CD4-positive, alpha-beta memory T cell (primary cell): ENCODE measurements around the gene DPM2. TPM values are rescaled to one million over a fixed set of nuclear protein-coding genes. Genes with fewer than 3 reads are reported as not detected.
A peak's percentile ranks its signal among the peaks of the same experiment; 100 is the strongest.

Experiments used
- CTCF ChIA-PET: fragments of 350-600 bp; sonication (Branson Sonifier 250); formaldehyde crosslinking; loops from one replicate; lab custom pipeline; 2021; ENCODE audit warnings: inconsistent platforms; ENCODE audit not compliant: partially characterized antibody; lab: Charles Lee
- POLR2A ChIA-PET: fragments of 350-600 bp; sonication (Branson Sonifier 250); formaldehyde crosslinking; loops from one replicate; lab custom pipeline; 2021; ENCODE audit not compliant: partially characterized antibody; lab: Charles Lee
- DNase-seq, 5 donors: peaks; one replicate each; pipeline versions ENCODE4 v3.0.0 to v3.0.0-alpha.2; 2020 to 2022; ENCODE audit warnings: mixed read lengths in 1 of 5
- H3K27ac ChIP-seq: one replicate; pipeline ENCODE4 v1.7.0; 2013; ENCODE audit warnings: low read depth, low read length
- H3K27me3 ChIP-seq: 2 replicates; pipeline ENCODE4 v1.7.0; 2013; ENCODE audit warnings: mild to moderate bottlenecking, low read length, moderate library complexity; ENCODE audit not compliant: insufficient read depth
- H3K36me3 ChIP-seq: 2 replicates; pipeline ENCODE4 v1.7.0; 2013; ENCODE audit warnings: mild to moderate bottlenecking, low read length, moderate library complexity; ENCODE audit not compliant: insufficient read depth
- H3K4me1 ChIP-seq: 2 replicates; pipeline ENCODE4 v1.7.0; 2013; ENCODE audit warnings: mild to moderate bottlenecking, low read length, moderate library complexity; ENCODE audit not compliant: insufficient read depth
- H3K4me3 ChIP-seq, 2 donors: one replicate each; pipeline ENCODE4 v1.7.0; 2013; ENCODE audit warnings: low read length in 2 of 2, mild to moderate bottlenecking in 1 of 2
- H3K9me3 ChIP-seq, 2 donors: one replicate each; pipeline ENCODE4 v1.7.0; 2013; ENCODE audit warnings: low read length in 2 of 2, control low read depth in 1 of 2; ENCODE audit not compliant: control insufficient read depth in 1 of 2
- H3K27ac Mint-ChIP-seq, 7 donors: one replicate each; pipeline ENCODE4 v1.8.0; 2020 to 2021; ENCODE audit warnings: mixed read lengths in 7 of 7, mild to moderate bottlenecking in 6 of 7, inconsistent platforms in 3 of 7, moderate library complexity in 3 of 7
- H3K27me3 Mint-ChIP-seq, 2 donors: one replicate each; pipeline ENCODE4 v1.8.0; 2020 to 2021; ENCODE audit warnings: mixed read lengths in 2 of 2
- H3K36me3 Mint-ChIP-seq, 2 donors: one replicate each; pipeline ENCODE4 v1.8.0; 2020 to 2021; ENCODE audit warnings: mixed read lengths in 2 of 2, inconsistent platforms in 1 of 2, mild to moderate bottlenecking in 1 of 2
- H3K4me1 Mint-ChIP-seq, 4 donors: one replicate each; pipeline ENCODE4 v1.8.0; 2020 to 2021; ENCODE audit warnings: mixed read lengths in 4 of 4, mild to moderate bottlenecking in 1 of 4
- H3K4me3 Mint-ChIP-seq, 8 donors: one replicate each; pipeline ENCODE4 v1.8.0; 2020 to 2021; ENCODE audit warnings: mixed read lengths in 8 of 8, mild to moderate bottlenecking in 7 of 8, moderate library complexity in 6 of 8, inconsistent platforms in 3 of 8
- H3K9me3 Mint-ChIP-seq, 8 donors: one replicate each; pipeline ENCODE4 v1.8.0; 2020 to 2021; ENCODE audit warnings: mixed read lengths in 8 of 8, mild to moderate bottlenecking in 5 of 8, inconsistent platforms in 3 of 8, moderate library complexity in 1 of 8
- intact Hi-C: fragments of 100-400 bp; cut with micrococcal nuclease; formaldehyde crosslinking; loops from one replicate; pipeline ENCODE4 v1.15.1; 2023
- polyA plus RNA-seq, 2 donors: library from polyadenylated mRNA; unstranded; fragments of 300-500 nt; fragmentation: Illumina TruSeq; gene quantifications; one replicate each; pipeline ENCODE4 v1.2.3, GENCODE V29; 2021
- total RNA-seq, 2 experiments: library from RNA; stranded (reverse); gene quantifications; one replicate each; pipeline ENCODE4 v1.2.3, GENCODE V29; 2021

Gene DPM2
- total and polyA plus RNA-seq, 4 experiments from 2014 or later: 37.0 to 43.1 (median 40.3) TPM

- Mint-ChIP-seq H3K9me3 (peaks cover 0 to 5% (median 0%) of the 10 kb centered on the region in 8 donors), H3K4me3 (peak overlapping the region in 3 of 8 donors; percentile 20 to 43 (median 24)), H3K27ac (peak overlapping the region in 2 of 7 donors; percentile 46 to 72), H3K4me1 (peaks cover 8 to 25% (median 17%) of the 10 kb centered on the region in 4 donors), H3K36me3 (no peaks in the 10 kb centered on the region), H3K27me3 (peaks cover 2 to 3% of the 10 kb centered on the region in 2 donors)
- H3K9me3 ChIP-seq: no peaks in the 10 kb centered on the region
- H3K27ac ChIP-seq: no peak overlapping the region
- H3K4me3 ChIP-seq: no peak overlapping the region
- ChIA-PET POLR2A (interaction anchor here (2.1 kb wide), 1 partner anchor 8 kb away, joined by 6 read pairs; the partner anchor contains the start of gene ST6GALNAC4), CTCF (interaction anchor here (0.7 to 6.7 kb wide), 6 partner anchors 9 to 421 kb away, joined by 3 to 68 read pairs (median 5); partner anchors contain the start of genes ST6GALNAC4 and TOR2A)
- H3K36me3 ChIP-seq: no peaks in the 10 kb centered on the region
- no peak for DNase-seq
- H3K4me1 ChIP-seq: peaks cover 44% of the 10 kb centered on the region
- H3K27me3 ChIP-seq: no peaks in the 10 kb centered on the region
- intact Hi-C loops: loop anchor here (5.0 kb wide), 1 partner anchor 713 kb away; no protein-coding TSS in a partner anchor
These were observed 12.8 kb downstream of the DPM2 start for GRCh38 chr9:127924736-127925444.

DNA sequence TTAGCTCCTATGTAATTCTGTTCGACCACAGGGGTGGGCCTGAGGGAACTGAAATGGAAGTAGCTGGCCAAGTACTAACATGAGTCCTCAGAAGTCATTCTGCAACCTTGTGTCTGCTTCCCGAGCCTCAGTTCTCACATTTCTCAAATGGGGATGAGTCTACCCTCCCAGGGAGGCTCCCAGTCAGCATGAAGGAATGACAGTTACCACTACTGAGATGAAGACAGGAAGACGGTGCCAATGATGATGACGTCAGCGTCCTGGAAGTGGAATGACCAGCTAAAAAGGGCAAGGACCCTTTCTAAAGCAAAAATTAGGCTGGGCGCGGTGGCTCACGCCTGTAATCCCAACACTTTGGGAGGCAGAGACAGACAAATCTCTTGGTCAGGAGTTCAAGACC lies 13.9 kb downstream of the DPM2 start:
- H3K9me3 Mint-ChIP-seq: peaks cover 0 to 5% (median 0%) of the 10 kb centered on the region in 8 donors
- Histone ChIP-seq H3K9me3 (no peaks in the 10 kb centered on the region), H3K27ac (no peak overlapping the region), H3K27me3 (no peaks in the 10 kb centered on the region), H3K4me1 (peaks cover 35% of the 10 kb centered on the region), H3K36me3 (no peaks in the 10 kb centered on the region), H3K4me3 (no peak overlapping the region)
- H3K4me1 Mint-ChIP-seq: peaks cover 8 to 23% (median 15%) of the 10 kb centered on the region in 4 donors
- peaks cover 2 to 3% of the 10 kb centered on the region in 2 donors for H3K27me3 Mint-ChIP-seq
- CTCF ChIA-PET: interaction anchor here (0.9 to 6.7 kb wide), 6 partner anchors 42 to 334 kb away, joined by 3 to 68 read pairs (median 28); partner anchors contain the start of gene TOR2A
- H3K4me3 Mint-ChIP-seq: no peak overlapping the region
- POLR2A ChIA-PET: interaction anchor here (1.1 kb wide), 1 partner anchor 13 kb away, joined by 3 read pairs; the partner anchor contains the start of gene DPM2
- no peaks in the 10 kb centered on the region for H3K36me3 Mint-ChIP-seq
- intact Hi-C loops: loop anchor here (5.0 kb wide), 1 partner anchor 711 kb away; no protein-coding TSS in a partner anchor
- DNase-seq: no peak
- H3K27ac Mint-ChIP-seq: peak overlapping the region in 1 of 7 donors; percentile 13

GRCh38 chr9:127923046-127923445 lies 14.6 kb downstream of the DPM2 start:
- no peaks in the 10 kb centered on the region for H3K36me3 Mint-ChIP-seq
- peak overlapping the region in 1 of 7 donors; percentile 13 for H3K27ac Mint-ChIP-seq
- Histone ChIP-seq H3K27me3 (no peaks in the 10 kb centered on the region), H3K9me3 (no peaks in the 10 kb centered on the region), H3K4me1 (peaks cover 30% of the 10 kb centered on the region), H3K4me3 (no peak overlapping the region), H3K27ac (no peak overlapping the region), H3K36me3 (no peaks in the 10 kb centered on the region)
- intact Hi-C loops: loop anchor here (5.0 kb wide), 1 partner anchor 711 kb away; no protein-coding TSS in a partner anchor
- H3K9me3 Mint-ChIP-seq: peaks cover 0 to 5% (median 0%) of the 10 kb centered on the region in 8 donors
- peaks cover 8 to 26% (median 17%) of the 10 kb centered on the region in 4 donors for H3K4me1 Mint-ChIP-seq
- no peak for DNase-seq
- CTCF ChIA-PET: interaction anchor here (0.7 to 6.7 kb wide), 9 partner anchors 14 to 333 kb away, joined by 3 to 68 read pairs (median 12); partner anchors contain the start of genes DPM2 and TOR2A
- H3K4me3 Mint-ChIP-seq: no peak overlapping the region
- peaks cover 2 to 3% of the 10 kb centered on the region in 2 donors for H3K27me3 Mint-ChIP-seq
- POLR2A ChIA-PET: interaction anchor here (1.1 kb wide), 1 partner anchor 14 kb away, joined by 3 read pairs; the partner anchor contains the start of gene DPM2

DNA sequence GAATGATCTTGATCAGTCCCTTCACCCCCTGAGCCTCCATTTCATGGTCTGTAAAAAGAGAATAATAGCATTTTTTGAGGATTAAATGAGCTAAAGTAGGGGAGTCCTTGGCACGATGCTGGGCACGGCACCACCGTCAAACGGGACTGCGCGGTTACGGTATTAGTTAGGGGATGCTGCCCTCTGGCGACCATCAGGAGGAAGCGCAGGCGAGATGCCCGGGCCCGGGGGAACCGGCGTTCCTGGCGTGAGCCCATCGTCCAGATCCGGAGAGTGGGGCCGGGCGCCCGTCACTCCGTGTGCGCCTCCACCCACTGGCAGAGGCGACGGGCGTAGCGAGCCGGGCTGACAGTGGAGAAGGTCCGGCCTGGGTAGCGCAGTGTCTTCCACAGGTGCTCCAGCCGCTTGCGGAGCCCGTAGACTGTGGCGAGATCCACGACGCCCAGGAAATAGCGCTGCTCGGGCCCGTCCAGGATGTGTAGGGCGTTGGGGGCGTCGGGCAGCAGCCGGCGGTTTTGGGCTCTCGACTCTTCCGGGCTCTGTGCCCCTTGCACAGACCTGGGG lies 16.0 kb downstream of the DPM2 start:
- Mint-ChIP-seq H3K4me1 (peaks cover 9 to 37% (median 24%) of the 10 kb centered on the region in 4 donors), H3K36me3 (no peaks in the 10 kb centered on the region), H3K9me3 (peaks cover 0 to 3% (median 0%) of the 10 kb centered on the region in 8 donors), H3K27me3 (peaks cover 2 to 3% of the 10 kb centered on the region in 2 donors), H3K4me3 (peak overlapping the region in 7 of 8 donors; percentile 21 to 62 (median 40)), H3K27ac (peak overlapping the region in 4 of 7 donors; percentile 22 to 75 (median 60))
- peak; percentile 71 to 76 (median 74) for DNase-seq
- Histone ChIP-seq H3K27me3 (no peaks in the 10 kb centered on the region), H3K4me1 (peaks cover 28% of the 10 kb centered on the region), H3K27ac (no peak overlapping the region), H3K4me3 (no peak overlapping the region), H3K36me3 (no peaks in the 10 kb centered on the region), H3K9me3 (no peaks in the 10 kb centered on the region)
- intact Hi-C loops: loop anchor here (1.0 to 5.0 kb wide), 4 partner anchors 136 to 709 kb away; partner anchors contain the start of gene TOR2A
- ChIA-PET POLR2A (interaction anchor here (0.7 to 1.9 kb wide), 12 partner anchors 9 to 471 kb away, joined by 3 to 9 read pairs (median 4); partner anchors contain the start of genes CDK9, DPM2, PIP5KL1 and TOR2A), CTCF (interaction anchor here (0.6 to 6.7 kb wide), 43 partner anchors 8 to 707 kb away, joined by 3 to 68 read pairs (median 5); partner anchors contain the start of genes CDK9, DPM2, PIP5KL1 and TOR2A)

GRCh38 chr9:127920794-127921193 lies 16.9 kb downstream of the DPM2 start:
- no peak overlapping the region for H3K27ac ChIP-seq
- intact Hi-C loops: loop anchor here (1.0 to 5.0 kb wide), 4 partner anchors 135 to 708 kb away; partner anchors contain the start of gene TOR2A
- H3K4me1 Mint-ChIP-seq: peaks cover 11 to 45% (median 28%) of the 10 kb centered on the region in 4 donors

GRCh38 chr9:127919253-127919815 lies 18.3 kb downstream of the DPM2 start:
- Mint-ChIP-seq H3K36me3 (peaks cover 0 to 4% of the 10 kb centered on the region in 2 donors), H3K9me3 (no peaks in the 10 kb centered on the region), H3K27ac (peak overlapping the region in 3 of 7 donors; percentile 0 to 68 (median 2)), H3K27me3 (no peaks in the 10 kb centered on the region), H3K4me3 (peak overlapping the region in 3 of 8 donors; percentile 13 to 50 (median 18)), H3K4me1 (peaks cover 12 to 58% (median 37%) of the 10 kb centered on the region in 4 donors)
- intact Hi-C loops: loop anchor here (5.0 kb wide), 3 partner anchors 47 to 417 kb away; partner anchors contain the start of gene STXBP1
- H3K9me3 ChIP-seq: no peaks in the 10 kb centered on the region
- H3K27me3 ChIP-seq: no peaks in the 10 kb centered on the region
- peaks cover 41% of the 10 kb centered on the region for H3K4me1 ChIP-seq
- no peaks in the 10 kb centered on the region for H3K36me3 ChIP-seq
- ChIA-PET POLR2A (interaction anchor here (1.0 to 1.5 kb wide), 3 partner anchors 13 to 184 kb away, joined by 3 read pairs; partner anchors contain the start of genes ST6GALNAC6 and TOR2A), CTCF (interaction anchor here (0.7 to 6.7 kb wide), 9 partner anchors 11 to 329 kb away, joined by 3 to 68 read pairs (median 8); partner anchors contain the start of genes PIP5KL1, ST6GALNAC6 and TOR2A)
- H3K27ac ChIP-seq: no peak overlapping the region
- H3K4me3 ChIP-seq: no peak overlapping the region
- DNase-seq: no peak

More at GRCh38 chr9:127920794-127921193, 16.9 kb downstream of the DPM2 start:
- peaks cover 0 to 1% of the 10 kb centered on the region in 2 donors for H3K36me3 Mint-ChIP-seq
- H3K27me3 Mint-ChIP-seq: peaks cover 2 to 3% of the 10 kb centered on the region in 2 donors
- H3K4me1 ChIP-seq: peaks cover 33% of the 10 kb centered on the region
- H3K4me3 ChIP-seq: no peak overlapping the region
- POLR2A ChIA-PET: interaction anchor here (0.7 to 1.9 kb wide), 15 partner anchors 9 to 470 kb away, joined by 3 to 9 read pairs (median 4); partner anchors contain the start of genes CDK9, DPM2, PIP5KL1 and TOR2A
- H3K27ac Mint-ChIP-seq: peak overlapping the region in 3 of 7 donors; percentile 19 to 64 (median 29)
- no peaks in the 10 kb centered on the region for H3K36me3 ChIP-seq
- H3K9me3 ChIP-seq: no peaks in the 10 kb centered on the region
- no peaks in the 10 kb centered on the region for H3K27me3 ChIP-seq
- no peak for DNase-seq
- no peaks in the 10 kb centered on the region for H3K9me3 Mint-ChIP-seq
- CTCF ChIA-PET: interaction anchor here (0.6 to 6.7 kb wide), 44 partner anchors 8 to 706 kb away, joined by 3 to 68 read pairs (median 5); partner anchors contain the start of genes CDK9, DPM2, PIP5KL1 and ST6GALNAC6
- no peak overlapping the region for H3K4me3 Mint-ChIP-seq
